ENCODE data around the gene ADPRM. TPM values are rescaled to one million over a fixed set of nuclear protein-coding genes. Genes with fewer than 3 reads are reported as not detected.

ADPRM gene
- total RNA-seq, 1 experiment from 2014 or later = 7.4 TPM

DNA sequence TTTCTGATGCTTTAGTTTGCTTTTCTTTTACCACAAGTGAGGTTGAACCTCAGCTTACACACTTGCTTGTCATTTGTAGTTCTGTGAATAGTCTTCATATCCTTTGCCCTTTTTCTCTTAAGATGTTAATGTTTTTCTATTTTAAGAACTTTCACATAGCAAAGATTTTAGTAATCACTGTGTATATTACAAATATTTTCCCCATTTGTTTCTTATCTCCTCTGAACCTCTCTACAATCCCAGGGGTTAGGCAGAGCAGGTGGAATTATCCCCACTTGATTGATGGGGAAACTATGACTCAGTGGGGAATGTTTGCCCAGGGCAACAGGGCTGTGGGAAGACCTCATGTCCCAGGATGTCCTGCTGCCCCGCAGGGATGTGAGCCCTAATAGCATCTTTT, 28.6 kb upstream of the ADPRM start:
- DNase-seq (ENCODE audit: low spot score) (no peak), ATAC-seq (no peak)
- no peak overlapping the region for H3K27ac Mint-ChIP-seq
- CTCF ChIA-PET = interaction anchor here (1.1 kb wide), 1 partner anchor 40 kb away, joined by 3 read pairs; no protein-coding TSS in a partner anchor
- H3K9me3 Mint-ChIP-seq = no peaks in the 10 kb centered on the region
- POLR2A ChIA-PET = no interaction called here
- no peaks in the 10 kb centered on the region; the same call in 1 of the 2 replicates for H3K36me3 Mint-ChIP-seq
- H3K27me3 Mint-ChIP-seq (ENCODE audit: low read depth) = no peaks in the 10 kb centered on the region
- no peaks in the 10 kb centered on the region for H3K4me1 Mint-ChIP-seq
- TF ChIP-seq, protein P1, sequence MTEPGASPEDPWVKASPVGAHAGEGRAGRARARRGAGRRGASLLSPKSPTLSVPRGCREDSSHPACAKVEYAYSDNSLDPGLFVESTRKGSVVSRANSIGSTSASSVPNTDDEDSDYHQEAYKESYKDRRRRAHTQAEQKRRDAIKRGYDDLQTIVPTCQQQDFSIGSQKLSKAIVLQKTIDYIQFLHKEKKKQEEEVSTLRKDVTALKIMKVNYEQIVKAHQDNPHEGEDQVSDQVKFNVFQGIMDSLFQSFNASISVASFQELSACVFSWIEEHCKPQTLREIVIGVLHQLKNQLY (CRISPR knock-in tag; IDR thresholded peaks at IDR 0.05) = no peak
- TF ChIP-seq NR1H2 (CRISPR knock-in tag; IDR thresholded peaks at IDR 0.05) = no peak
- no peak overlapping the region for H3K4me3 Mint-ChIP-seq

DNA sequence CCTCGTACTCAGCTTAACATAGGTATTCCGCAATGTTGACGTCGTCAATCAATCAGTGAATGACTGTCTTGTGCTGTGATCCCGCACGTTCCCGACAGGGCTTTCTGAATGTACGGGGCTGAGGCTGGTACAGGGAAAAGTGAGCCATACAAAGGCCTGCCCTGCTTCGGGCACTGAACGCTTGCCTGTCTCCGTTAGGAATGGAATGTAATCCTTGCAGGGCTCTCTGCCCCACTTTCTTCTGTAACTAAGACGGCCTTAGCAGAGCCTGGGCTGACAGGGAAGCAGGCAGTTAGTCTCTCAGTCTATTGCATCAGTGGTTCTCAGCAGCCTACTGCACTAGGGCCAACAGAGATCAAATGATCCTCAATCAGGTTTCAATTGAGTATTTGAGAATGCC, 24.1 kb upstream of the ADPRM start:
- Mint-ChIP-seq H3K4me3 (no peak overlapping the region), H3K36me3 (peaks cover 20% of the 10 kb centered on the region), H3K4me1 (no peaks in the 10 kb centered on the region), H3K27ac (no peak overlapping the region), H3K9me3 (no peaks in the 10 kb centered on the region), H3K27me3 (ENCODE audit: low read depth) (no peaks in the 10 kb centered on the region)
- TF ChIP-seq, protein P2, sequence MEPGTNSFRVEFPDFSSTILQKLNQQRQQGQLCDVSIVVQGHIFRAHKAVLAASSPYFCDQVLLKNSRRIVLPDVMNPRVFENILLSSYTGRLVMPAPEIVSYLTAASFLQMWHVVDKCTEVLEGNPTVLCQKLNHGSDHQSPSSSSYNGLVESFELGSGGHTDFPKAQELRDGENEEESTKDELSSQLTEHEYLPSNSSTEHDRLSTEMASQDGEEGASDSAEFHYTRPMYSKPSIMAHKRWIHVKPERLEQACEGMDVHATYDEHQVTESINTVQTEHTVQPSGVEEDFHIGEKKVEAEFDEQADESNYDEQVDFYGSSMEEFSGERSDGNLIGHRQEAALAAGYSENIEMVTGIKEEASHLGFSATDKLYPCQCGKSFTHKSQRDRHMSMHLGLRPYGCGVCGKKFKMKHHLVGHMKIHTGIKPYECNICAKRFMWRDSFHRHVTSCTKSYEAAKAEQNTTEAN (CRISPR knock-in tag; IDR thresholded peaks at IDR 0.05) = no peak
- no peak for TF ChIP-seq ESRRA (CRISPR knock-in tag; IDR thresholded peaks at IDR 0.05; ENCODE audit: borderline replicate concordance)
- no peak for TF ChIP-seq FOXK1 (CRISPR knock-in tag; IDR thresholded peaks at IDR 0.05)
- TF ChIP-seq, protein P3, sequence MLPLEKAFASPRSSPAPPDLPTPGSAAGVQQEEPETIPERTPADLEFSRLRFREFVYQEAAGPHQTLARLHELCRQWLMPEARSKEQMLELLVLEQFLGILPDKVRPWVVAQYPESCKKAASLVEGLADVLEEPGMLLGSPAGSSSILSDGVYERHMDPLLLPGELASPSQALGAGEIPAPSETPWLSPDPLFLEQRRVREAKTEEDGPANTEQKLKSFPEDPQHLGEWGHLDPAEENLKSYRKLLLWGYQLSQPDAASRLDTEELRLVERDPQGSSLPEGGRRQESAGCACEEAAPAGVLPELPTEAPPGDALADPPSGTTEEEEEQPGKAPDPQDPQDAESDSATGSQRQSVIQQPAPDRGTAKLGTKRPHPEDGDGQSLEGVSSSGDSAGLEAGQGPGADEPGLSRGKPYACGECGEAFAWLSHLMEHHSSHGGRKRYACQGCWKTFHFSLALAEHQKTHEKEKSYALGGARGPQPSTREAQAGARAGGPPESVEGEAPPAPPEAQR (CRISPR knock-in tag; IDR thresholded peaks at IDR 0.05) = no peak
- TF ChIP-seq, protein P4, sequence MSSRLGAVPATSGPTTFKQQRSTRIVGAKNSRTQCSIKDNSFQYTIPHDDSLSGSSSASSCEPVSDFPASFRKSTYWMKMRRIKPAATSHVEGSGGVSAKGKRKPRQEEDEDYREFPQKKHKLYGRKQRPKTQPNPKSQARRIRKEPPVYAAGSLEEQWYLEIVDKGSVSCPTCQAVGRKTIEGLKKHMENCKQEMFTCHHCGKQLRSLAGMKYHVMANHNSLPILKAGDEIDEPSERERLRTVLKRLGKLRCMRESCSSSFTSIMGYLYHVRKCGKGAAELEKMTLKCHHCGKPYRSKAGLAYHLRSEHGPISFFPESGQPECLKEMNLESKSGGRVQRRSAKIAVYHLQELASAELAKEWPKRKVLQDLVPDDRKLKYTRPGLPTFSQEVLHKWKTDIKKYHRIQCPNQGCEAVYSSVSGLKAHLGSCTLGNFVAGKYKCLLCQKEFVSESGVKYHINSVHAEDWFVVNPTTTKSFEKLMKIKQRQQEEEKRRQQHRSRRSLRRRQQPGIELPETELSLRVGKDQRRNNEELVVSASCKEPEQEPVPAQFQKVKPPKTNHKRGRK (CRISPR knock-in tag; IDR thresholded peaks at IDR 0.05; ENCODE audit: borderline replicate concordance) = no peak
- TF ChIP-seq NFE2L1 (CRISPR knock-in tag; IDR thresholded peaks at IDR 0.05) = no peak
- TF ChIP-seq, protein P5, sequence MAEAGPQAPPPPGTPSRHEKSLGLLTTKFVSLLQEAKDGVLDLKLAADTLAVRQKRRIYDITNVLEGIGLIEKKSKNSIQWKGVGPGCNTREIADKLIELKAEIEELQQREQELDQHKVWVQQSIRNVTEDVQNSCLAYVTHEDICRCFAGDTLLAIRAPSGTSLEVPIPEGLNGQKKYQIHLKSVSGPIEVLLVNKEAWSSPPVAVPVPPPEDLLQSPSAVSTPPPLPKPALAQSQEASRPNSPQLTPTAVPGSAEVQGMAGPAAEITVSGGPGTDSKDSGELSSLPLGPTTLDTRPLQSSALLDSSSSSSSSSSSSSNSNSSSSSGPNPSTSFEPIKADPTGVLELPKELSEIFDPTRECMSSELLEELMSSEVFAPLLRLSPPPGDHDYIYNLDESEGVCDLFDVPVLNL (CRISPR knock-in tag; IDR thresholded peaks at IDR 0.05; ENCODE audit: borderline replicate concordance, low read depth) = no peak
- TF ChIP-seq TCF7 (CRISPR knock-in tag; IDR thresholded peaks at IDR 0.05; ENCODE audit: low read depth) = no peak
- TF ChIP-seq ZNF396 (CRISPR knock-in tag; IDR thresholded peaks at IDR 0.05; ENCODE audit: borderline replicate concordance) = no peak
- CTCF ChIA-PET = interaction anchor here (1.3 to 1.6 kb wide), 2 partner anchors 38 to 44 kb away, joined by 3 read pairs; no protein-coding TSS in a partner anchor
- DNase-seq (ENCODE audit: low spot score) = no peak
- no peak for ATAC-seq
- POLR2A ChIA-PET = no interaction called here

DNA sequence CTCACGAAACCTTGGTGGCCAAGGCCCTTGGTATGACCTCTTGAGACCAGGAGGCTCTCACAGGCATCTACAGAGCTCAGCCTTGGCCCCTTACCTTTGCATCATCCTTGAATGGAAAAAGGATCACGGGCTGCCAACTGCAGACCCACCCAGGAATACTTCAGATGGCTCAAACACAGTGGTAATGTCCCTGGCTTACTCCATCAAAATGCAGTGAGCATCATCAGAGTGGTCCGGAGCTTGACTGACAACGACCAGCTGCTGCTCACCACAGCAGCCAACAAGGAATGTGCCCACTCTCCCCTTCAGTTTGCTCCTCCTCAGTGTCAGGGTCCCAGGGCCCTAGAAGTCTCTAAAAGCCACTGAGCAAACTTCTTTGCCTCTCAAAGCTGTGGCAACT, 22.7 kb upstream of the ADPRM start:
- H3K4me1 Mint-ChIP-seq = no peaks in the 10 kb centered on the region
- H3K9me3 Mint-ChIP-seq = no peaks in the 10 kb centered on the region
- CTCF ChIA-PET = interaction anchor here (0.9 to 2.2 kb wide), 6 partner anchors 9 to 46 kb away, joined by 3 to 7 read pairs (median 4); no protein-coding TSS in a partner anchor
- no peak overlapping the region for H3K4me3 Mint-ChIP-seq
- POLR2A ChIA-PET = no interaction called here
- ATAC-seq (no peak), DNase-seq (ENCODE audit: low spot score) (no peak)
- no peaks in the 10 kb centered on the region for H3K27me3 Mint-ChIP-seq (ENCODE audit: low read depth)
- H3K36me3 Mint-ChIP-seq = peaks cover 30% of the 10 kb centered on the region
- H3K27ac Mint-ChIP-seq = no peak overlapping the region
- TF ChIP-seq, protein P6, sequence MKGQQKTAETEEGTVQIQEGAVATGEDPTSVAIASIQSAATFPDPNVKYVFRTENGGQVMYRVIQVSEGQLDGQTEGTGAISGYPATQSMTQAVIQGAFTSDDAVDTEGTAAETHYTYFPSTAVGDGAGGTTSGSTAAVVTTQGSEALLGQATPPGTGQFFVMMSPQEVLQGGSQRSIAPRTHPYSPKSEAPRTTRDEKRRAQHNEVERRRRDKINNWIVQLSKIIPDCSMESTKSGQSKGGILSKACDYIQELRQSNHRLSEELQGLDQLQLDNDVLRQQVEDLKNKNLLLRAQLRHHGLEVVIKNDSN (CRISPR knock-in tag; IDR thresholded peaks at IDR 0.05) = no peak
- TF ChIP-seq ZNF317 (CRISPR knock-in tag; IDR thresholded peaks at IDR 0.05; ENCODE audit: borderline replicate concordance, low read depth) = no peak
- TF ChIP-seq CREB1 (CRISPR knock-in tag; IDR thresholded peaks at IDR 0.05) = no peak
- TF ChIP-seq, protein P7, sequence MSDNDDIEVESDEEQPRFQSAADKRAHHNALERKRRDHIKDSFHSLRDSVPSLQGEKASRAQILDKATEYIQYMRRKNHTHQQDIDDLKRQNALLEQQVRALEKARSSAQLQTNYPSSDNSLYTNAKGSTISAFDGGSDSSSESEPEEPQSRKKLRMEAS (CRISPR knock-in tag; IDR thresholded peaks at IDR 0.05) = no peak
- TF ChIP-seq, protein P4 (CRISPR knock-in tag; IDR thresholded peaks at IDR 0.05; ENCODE audit: borderline replicate concordance) = no peak
- TF ChIP-seq ZBTB21 (CRISPR knock-in tag; IDR thresholded peaks at IDR 0.05; ENCODE audit: borderline replicate concordance) = no peak
- TF ChIP-seq, protein P8, sequence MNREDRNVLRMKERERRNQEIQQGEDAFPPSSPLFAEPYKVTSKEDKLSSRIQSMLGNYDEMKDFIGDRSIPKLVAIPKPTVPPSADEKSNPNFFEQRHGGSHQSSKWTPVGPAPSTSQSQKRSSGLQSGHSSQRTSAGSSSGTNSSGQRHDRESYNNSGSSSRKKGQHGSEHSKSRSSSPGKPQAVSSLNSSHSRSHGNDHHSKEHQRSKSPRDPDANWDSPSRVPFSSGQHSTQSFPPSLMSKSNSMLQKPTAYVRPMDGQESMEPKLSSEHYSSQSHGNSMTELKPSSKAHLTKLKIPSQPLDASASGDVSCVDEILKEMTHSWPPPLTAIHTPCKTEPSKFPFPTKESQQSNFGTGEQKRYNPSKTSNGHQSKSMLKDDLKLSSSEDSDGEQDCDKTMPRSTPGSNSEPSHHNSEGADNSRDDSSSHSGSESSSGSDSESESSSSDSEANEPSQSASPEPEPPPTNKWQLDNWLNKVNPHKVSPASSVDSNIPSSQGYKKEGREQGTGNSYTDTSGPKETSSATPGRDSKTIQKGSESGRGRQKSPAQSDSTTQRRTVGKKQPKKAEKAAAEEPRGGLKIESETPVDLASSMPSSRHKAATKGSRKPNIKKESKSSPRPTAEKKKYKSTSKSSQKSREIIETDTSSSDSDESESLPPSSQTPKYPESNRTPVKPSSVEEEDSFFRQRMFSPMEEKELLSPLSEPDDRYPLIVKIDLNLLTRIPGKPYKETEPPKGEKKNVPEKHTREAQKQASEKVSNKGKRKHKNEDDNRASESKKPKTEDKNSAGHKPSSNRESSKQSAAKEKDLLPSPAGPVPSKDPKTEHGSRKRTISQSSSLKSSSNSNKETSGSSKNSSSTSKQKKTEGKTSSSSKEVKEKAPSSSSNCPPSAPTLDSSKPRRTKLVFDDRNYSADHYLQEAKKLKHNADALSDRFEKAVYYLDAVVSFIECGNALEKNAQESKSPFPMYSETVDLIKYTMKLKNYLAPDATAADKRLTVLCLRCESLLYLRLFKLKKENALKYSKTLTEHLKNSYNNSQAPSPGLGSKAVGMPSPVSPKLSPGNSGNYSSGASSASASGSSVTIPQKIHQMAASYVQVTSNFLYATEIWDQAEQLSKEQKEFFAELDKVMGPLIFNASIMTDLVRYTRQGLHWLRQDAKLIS (CRISPR knock-in tag; IDR thresholded peaks at IDR 0.05; ENCODE audit: borderline replicate concordance) = no peak

Measured in WTC11 (cell line).